Central memory CD8-positive, alpha-beta T cell (primary cell): Measurements from ENCODE around the gene UBE2I.
"Not testable (repeated sequence)": the region's sequence is repeated elsewhere in the genome, so short reads cannot be mapped to it uniquely, and the experiment has no call there.

Experiments
- ATAC-seq: fragments of 150-1000 bp; cut with Tn5 transposase; replicated peaks from 2 replicates; pipeline ENCODE4 v1.10.0; 2022; ENCODE audit warnings: mild to moderate bottlenecking, moderate FRiP score, moderate number of reproducible peaks; ENCODE audit not compliant: poor library complexity, severe bottlenecking; ENCODE audit errors: extremely low read depth
- DNase-seq, 2 donors: peaks; one replicate each; pipeline ENCODE4 v3.0.0; 2021; ENCODE audit warnings: low spot score in 2 of 2
- H3K27ac Mint-ChIP-seq: one replicate; pipeline ENCODE4 v1.8.0; 2022; ENCODE audit warnings: low read depth, mild to moderate bottlenecking, moderate library complexity, mixed read lengths
- H3K27me3 Mint-ChIP-seq: one replicate; pipeline ENCODE4 v1.8.0; 2022; ENCODE audit warnings: mixed read lengths
- H3K36me3 Mint-ChIP-seq: one replicate; pipeline ENCODE4 v1.8.0; 2022; ENCODE audit warnings: mild to moderate bottlenecking, moderate library complexity, mixed read lengths; ENCODE audit not compliant: insufficient read depth
- H3K4me1 Mint-ChIP-seq: one replicate; pipeline ENCODE4 v1.8.0; 2022; ENCODE audit warnings: mixed read lengths
- H3K4me3 Mint-ChIP-seq: one replicate; pipeline ENCODE4 v1.8.0; 2022; ENCODE audit warnings: mild to moderate bottlenecking, moderate library complexity, mixed read lengths
- H3K9me3 Mint-ChIP-seq: one replicate; pipeline ENCODE4 v1.8.0; 2022; ENCODE audit warnings: mixed read lengths

Gene UBE2I

DNA sequence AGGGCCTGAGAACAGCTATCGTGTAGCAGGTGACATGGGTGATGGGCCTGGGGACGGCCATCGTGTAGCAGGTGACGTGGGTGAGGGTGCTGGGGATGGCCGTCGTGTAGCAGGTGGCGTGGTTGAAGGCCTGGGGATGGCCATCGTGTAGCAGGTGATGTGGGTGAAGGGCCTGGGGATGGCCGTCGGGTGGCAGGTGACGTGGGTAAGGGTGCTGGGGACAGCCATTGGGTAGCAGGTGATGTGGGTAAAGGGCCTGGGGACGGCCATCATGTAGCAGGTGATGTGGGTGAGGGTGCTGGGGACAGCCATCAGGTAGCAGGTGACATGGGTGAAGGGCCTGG, 38.1 kb upstream of the UBE2I start:
- ATAC-seq (no peak), DNase-seq (no peak)
- Mint-ChIP-seq H3K9me3 (no peaks in the 10 kb centered on the region), H3K4me1 (no peaks in the 10 kb centered on the region), H3K4me3 (no peak overlapping the region), H3K36me3 (peaks cover 2% of the 10 kb centered on the region), H3K27ac (no peak overlapping the region), H3K27me3 (peaks cover 19% of the 10 kb centered on the region)

GRCh38 chr16:1271724-1272413, 37.6 kb upstream of the UBE2I start:
- ATAC-seq, H3K36me3 Mint-ChIP-seq, H3K27ac Mint-ChIP-seq, H3K4me1 Mint-ChIP-seq, H3K9me3 Mint-ChIP-seq, DNase-seq, H3K4me3 Mint-ChIP-seq: not testable (repeated sequence)
- H3K27me3 Mint-ChIP-seq = peaks cover 19% of the 10 kb centered on the region

- Mint-ChIP-seq H3K36me3 (peaks cover 2% of the 10 kb centered on the region), H3K9me3 (no peaks in the 10 kb centered on the region), H3K4me1 (no peaks in the 10 kb centered on the region), H3K27ac (no peak overlapping the region), H3K4me3 (no peak overlapping the region), H3K27me3 (peaks cover 22% of the 10 kb centered on the region)
- no peak for ATAC-seq
- DNase-seq = no peak
Measured at GRCh38 chr16:1272453-1273198, 36.8 kb upstream of the UBE2I start.

- no peaks in the 10 kb centered on the region for H3K4me1 Mint-ChIP-seq
- H3K36me3 Mint-ChIP-seq = peaks cover 2% of the 10 kb centered on the region
- no peak overlapping the region for H3K27ac Mint-ChIP-seq
- H3K27me3 Mint-ChIP-seq = peaks cover 28% of the 10 kb centered on the region
- no peak for ATAC-seq
- H3K4me3 Mint-ChIP-seq = no peak overlapping the region
- no peak for DNase-seq
- H3K9me3 Mint-ChIP-seq = no peaks in the 10 kb centered on the region
Measured at GRCh38 chr16:1273816-1274215, 35.6 kb upstream of the UBE2I start.

- no peaks in the 10 kb centered on the region for H3K9me3 Mint-ChIP-seq
- peaks cover 28% of the 10 kb centered on the region for H3K27me3 Mint-ChIP-seq
- DNase-seq = no peak
- no peaks in the 10 kb centered on the region for H3K4me1 Mint-ChIP-seq
- H3K36me3 Mint-ChIP-seq = peaks cover 2% of the 10 kb centered on the region
- no peak overlapping the region for H3K27ac Mint-ChIP-seq
- no peak for ATAC-seq
- no peak overlapping the region for H3K4me3 Mint-ChIP-seq
Measured at GRCh38 chr16:1274767-1275166, 34.7 kb upstream of the UBE2I start.

GRCh38 chr16:1275791-1276579, 33.5 kb upstream of the UBE2I start:
- peaks cover 26% of the 10 kb centered on the region for H3K27me3 Mint-ChIP-seq

DNA sequence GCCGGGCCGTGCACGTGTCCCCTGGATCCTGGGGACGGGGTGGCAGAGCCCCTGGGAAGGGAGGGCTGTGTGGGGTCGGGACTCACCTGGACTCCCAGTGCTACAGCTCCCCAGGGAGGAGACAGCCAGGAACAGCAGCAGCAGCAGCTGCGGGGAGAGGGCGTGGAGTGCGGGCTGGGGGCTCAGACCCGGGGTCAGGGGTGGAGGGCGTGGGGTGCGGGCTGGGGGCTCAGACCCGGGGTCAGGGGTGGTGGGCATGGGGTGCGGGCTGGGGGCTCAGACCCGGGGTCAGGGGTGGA, 32.9 kb upstream of the UBE2I start:
- peaks cover 22% of the 10 kb centered on the region for H3K27me3 Mint-ChIP-seq
- no peaks in the 10 kb centered on the region for H3K36me3 Mint-ChIP-seq
- no peak overlapping the region for H3K4me3 Mint-ChIP-seq
- H3K4me1 Mint-ChIP-seq = no peaks in the 10 kb centered on the region
- ATAC-seq = no peak
- no peak overlapping the region for H3K27ac Mint-ChIP-seq
- no peak for DNase-seq
- H3K9me3 Mint-ChIP-seq = no peaks in the 10 kb centered on the region

More at GRCh38 chr16:1275791-1276579, 33.5 kb upstream of the UBE2I start:
- DNase-seq = no peak
- H3K4me1 Mint-ChIP-seq = no peaks in the 10 kb centered on the region
- peaks cover 2% of the 10 kb centered on the region for H3K36me3 Mint-ChIP-seq
- no peaks in the 10 kb centered on the region for H3K9me3 Mint-ChIP-seq
- no peak overlapping the region for H3K27ac Mint-ChIP-seq
- H3K4me3 Mint-ChIP-seq = no peak overlapping the region
- no peak for ATAC-seq

DNA sequence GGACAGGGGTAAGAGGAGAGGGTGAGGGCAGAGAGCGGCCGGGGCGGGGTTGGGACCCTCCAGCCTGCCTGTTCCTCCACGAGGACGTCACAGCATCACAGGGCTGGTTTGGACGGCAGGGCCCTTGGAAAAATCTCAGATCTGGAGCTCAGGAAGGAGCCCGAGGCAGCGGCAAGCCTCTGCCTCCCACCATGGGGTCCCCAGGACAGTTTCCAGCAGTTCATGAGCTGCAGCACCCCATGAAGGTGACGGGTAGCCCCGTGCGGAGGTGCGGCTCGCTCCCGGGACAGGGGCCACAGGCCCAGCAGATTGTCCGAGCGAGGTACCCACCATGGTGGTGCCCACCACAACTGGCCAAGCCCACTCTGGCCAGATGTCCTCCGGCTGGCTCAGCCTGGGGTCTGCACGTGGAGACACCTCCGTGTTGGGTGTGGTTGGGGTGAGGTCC, 32.3 kb upstream of the UBE2I start:
- DNase-seq = no peak
- H3K9me3 Mint-ChIP-seq = no peaks in the 10 kb centered on the region
- H3K36me3 Mint-ChIP-seq = no peaks in the 10 kb centered on the region
- H3K4me3 Mint-ChIP-seq = no peak overlapping the region
- ATAC-seq = no peak
- peaks cover 22% of the 10 kb centered on the region for H3K27me3 Mint-ChIP-seq
- H3K4me1 Mint-ChIP-seq = no peaks in the 10 kb centered on the region
- H3K27ac Mint-ChIP-seq = no peak overlapping the region

DNA sequence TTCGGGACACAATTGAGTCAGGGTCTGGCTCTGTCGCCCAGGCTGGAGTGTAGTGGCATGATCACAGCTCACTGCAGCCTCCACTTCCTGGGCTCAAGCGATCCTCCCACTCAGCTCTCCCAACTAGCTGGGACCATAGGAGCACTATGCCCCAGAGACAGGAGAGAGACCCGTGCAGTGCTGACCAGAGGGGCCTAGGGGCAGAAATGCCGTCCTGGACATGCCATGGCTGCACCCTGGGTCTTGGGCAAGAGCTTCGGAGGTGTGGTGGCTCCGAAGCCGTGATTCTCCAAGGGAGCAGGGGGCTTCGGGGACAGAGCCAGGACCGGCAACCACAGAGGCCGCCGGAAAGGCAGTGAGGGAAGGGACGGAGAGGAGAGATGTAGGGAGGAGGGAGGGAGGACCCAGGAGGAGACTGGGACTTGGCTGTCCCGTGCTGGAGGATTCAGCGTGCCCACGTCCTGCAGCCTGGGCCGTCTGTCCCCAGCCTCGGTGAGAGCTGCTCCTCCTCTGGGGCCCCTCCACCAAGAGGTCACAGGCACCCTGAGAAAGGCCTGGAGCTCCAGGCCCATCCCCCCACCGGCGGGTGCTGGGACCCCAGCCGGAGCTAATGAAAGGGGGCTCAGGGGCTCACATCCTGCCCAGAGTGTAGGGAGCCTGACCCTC, 31.7 kb upstream of the UBE2I start:
- Mint-ChIP-seq H3K27me3 (peaks cover 22% of the 10 kb centered on the region), H3K36me3 (no peaks in the 10 kb centered on the region), H3K27ac (no peak overlapping the region), H3K4me1 (no peaks in the 10 kb centered on the region), H3K9me3 (no peaks in the 10 kb centered on the region), H3K4me3 (no peak overlapping the region)
- DNase-seq = no peak
- no peak for ATAC-seq

- H3K36me3 Mint-ChIP-seq = no peaks in the 10 kb centered on the region
- DNase-seq (no peak), ATAC-seq (no peak)
- H3K27ac Mint-ChIP-seq = no peak overlapping the region
- no peak overlapping the region for H3K4me3 Mint-ChIP-seq
- no peaks in the 10 kb centered on the region for H3K9me3 Mint-ChIP-seq
- H3K4me1 Mint-ChIP-seq = no peaks in the 10 kb centered on the region
- peaks cover 28% of the 10 kb centered on the region for H3K27me3 Mint-ChIP-seq
Measured at GRCh38 chr16:1278477-1278876, 31.0 kb upstream of the UBE2I start.

GRCh38 chr16:1279081-1279944, 30.1 kb upstream of the UBE2I start:
- DNase-seq (no peak), ATAC-seq (no peak)
- peaks cover 31% of the 10 kb centered on the region for H3K27me3 Mint-ChIP-seq
- no peak overlapping the region for H3K27ac Mint-ChIP-seq
- H3K36me3 Mint-ChIP-seq = no peaks in the 10 kb centered on the region
- no peaks in the 10 kb centered on the region for H3K4me1 Mint-ChIP-seq
- H3K9me3 Mint-ChIP-seq = no peaks in the 10 kb centered on the region
- H3K4me3 Mint-ChIP-seq = no peak overlapping the region
